Left ventricle myocardium inferior (tissue), 1 donor: ENCODE measurements around the gene BASP1. TPM values are rescaled to one million over a fixed set of nuclear protein-coding genes. Genes with fewer than 3 reads are reported as not detected.

ENCODE experiments used
- DNase-seq: peaks from one replicate; pipeline ENCODE4 v3.0.0-alpha.2; 2020
- H3K27ac ChIP-seq: fragments of 200-600 bp; replicated peaks from 2 replicates; pipeline ENCODE4 v1.8.0; 2021
- H3K27me3 ChIP-seq: fragments of 200-600 bp; 2 replicates; pipeline ENCODE4 v1.8.0; 2021; ENCODE audit warnings: low read depth
- H3K36me3 ChIP-seq: fragments of 200-600 bp; 2 replicates; pipeline ENCODE4 v1.8.0; 2021
- H3K4me1 ChIP-seq: fragments of 200-600 bp; 2 replicates; pipeline ENCODE4 v1.8.0; 2021
- H3K4me3 ChIP-seq: fragments of 200-600 bp; 2 replicates; pipeline ENCODE4 v1.8.0; 2021; ENCODE audit warnings: mild to moderate bottlenecking, moderate library complexity
- H3K9me3 ChIP-seq: fragments of 200-600 bp; replicated peaks from 2 replicates; pipeline ENCODE4 v1.8.0; 2021
- intact Hi-C: fragments of 100-400 bp; cut with micrococcal nuclease; formaldehyde crosslinking; loops from one replicate; pipeline ENCODE4 v1.11.0; 2022
- total RNA-seq: library from RNA; stranded (reverse); fragmentation: NEBNext Ultra II Directional; extraction: Animal tissue kit (Norgen Biotek cat#: 25700); gene quantifications from one replicate; pipeline ENCODE4 v1.2.1, GENCODE V29; 2021
- TF ChIP-seq, protein P1 (sequence below): fragments of 200-600 bp; IDR thresholded peaks from 2 replicates; pipeline ENCODE4 v1.8.0; 2021; ENCODE audit warnings: antibody characterized with exemption, mild to moderate bottlenecking, borderline replicate concordance
- donor health status: DM: no; HTN: yes; CAD: no; lungs with severe emphysema.

BASP1 gene
- total RNA-seq, 1 donor from 2014 or later, result 3.7 TPM

DNA sequence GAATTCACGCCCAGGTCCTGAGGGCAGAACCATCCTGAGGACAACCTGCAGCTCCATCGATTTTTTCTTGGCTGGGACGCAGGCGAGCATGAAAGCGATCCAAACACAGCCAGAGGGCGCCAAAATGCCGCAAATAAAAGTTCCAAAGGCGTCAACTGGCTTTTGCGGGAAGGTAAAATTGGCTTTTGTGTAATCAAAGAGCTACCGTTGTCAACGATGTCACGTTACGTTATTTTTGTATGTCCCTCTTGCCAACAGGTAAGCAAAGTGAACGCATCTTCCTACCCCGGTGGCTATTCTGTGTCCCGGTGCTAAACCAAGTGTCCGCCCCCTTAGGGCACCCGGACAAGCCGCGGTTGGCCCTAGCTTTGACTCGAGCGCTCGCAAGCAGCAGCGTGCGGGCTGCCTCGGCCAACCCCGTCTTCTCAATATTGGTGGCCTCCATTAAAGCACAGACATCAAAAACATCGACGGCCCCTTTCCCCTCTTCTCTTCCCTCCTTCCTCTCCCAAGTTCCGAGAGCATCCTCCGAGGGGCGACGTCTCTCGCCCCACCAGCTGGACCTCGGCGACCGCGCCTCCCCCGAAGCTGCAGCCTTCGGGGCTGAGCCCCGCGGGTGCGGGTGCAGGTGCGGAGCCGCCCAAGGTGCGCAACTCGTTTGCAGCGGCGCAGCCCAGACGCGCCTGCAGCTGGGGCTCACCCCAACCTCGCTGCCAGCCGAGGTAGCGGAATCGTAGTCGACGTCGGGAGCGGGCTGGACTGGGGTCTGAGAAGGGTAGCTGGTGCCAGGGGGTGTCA is 1.1 kb upstream of the BASP1 start:
- peak; percentile 59 for DNase-seq
- peaks cover 93% of the 10 kb centered on the region for H3K27me3 ChIP-seq
- H3K27ac ChIP-seq, result no peak overlapping the region
- intact Hi-C loops, result loop anchor here (5.0 kb wide), 1 partner anchor 1096 kb away; no protein-coding TSS in a partner anchor
- H3K9me3 ChIP-seq, result no peaks in the 10 kb centered on the region
- H3K4me1 ChIP-seq, result peaks cover 25% of the 10 kb centered on the region
- TF ChIP-seq, protein P1, sequence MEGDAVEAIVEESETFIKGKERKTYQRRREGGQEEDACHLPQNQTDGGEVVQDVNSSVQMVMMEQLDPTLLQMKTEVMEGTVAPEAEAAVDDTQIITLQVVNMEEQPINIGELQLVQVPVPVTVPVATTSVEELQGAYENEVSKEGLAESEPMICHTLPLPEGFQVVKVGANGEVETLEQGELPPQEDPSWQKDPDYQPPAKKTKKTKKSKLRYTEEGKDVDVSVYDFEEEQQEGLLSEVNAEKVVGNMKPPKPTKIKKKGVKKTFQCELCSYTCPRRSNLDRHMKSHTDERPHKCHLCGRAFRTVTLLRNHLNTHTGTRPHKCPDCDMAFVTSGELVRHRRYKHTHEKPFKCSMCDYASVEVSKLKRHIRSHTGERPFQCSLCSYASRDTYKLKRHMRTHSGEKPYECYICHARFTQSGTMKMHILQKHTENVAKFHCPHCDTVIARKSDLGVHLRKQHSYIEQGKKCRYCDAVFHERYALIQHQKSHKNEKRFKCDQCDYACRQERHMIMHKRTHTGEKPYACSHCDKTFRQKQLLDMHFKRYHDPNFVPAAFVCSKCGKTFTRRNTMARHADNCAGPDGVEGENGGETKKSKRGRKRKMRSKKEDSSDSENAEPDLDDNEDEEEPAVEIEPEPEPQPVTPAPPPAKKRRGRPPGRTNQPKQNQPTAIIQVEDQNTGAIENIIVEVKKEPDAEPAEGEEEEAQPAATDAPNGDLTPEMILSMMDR, result peak; percentile 79
- H3K36me3 ChIP-seq, result no peaks in the 10 kb centered on the region
- H3K4me3 ChIP-seq, result peak overlapping the region; percentile 66

DNA sequence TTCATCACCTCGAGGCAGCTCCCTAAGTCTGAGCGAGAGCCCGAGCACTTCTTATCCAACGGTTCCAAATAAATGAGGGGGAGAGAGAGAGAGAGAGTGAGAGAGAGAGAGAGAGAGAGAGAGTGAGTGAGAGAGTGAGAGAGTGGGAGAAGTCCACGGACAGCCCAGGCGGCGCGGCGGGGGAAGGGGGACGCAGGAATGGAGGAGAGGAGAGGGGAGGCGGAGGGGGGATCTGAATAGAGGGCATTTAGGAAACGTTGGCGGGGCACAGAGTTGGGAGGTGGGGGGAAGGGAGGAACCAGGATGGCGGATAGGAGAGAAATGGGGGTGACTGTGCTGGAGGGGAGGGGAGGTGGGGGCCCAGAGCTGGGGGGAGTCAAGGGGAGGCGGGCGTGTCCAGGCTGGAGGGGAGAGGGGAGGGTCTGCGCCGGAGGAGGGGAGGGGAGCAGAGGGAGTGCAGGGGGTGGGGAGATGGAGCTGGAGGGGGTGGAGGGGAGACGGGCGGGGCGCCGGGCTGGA is 398 bp upstream of the BASP1 start:
- TF ChIP-seq, protein P1, result no peak
- Histone ChIP-seq H3K4me3 (peak overlapping the region; percentile 66), H3K4me1 (peaks cover 25% of the 10 kb centered on the region), H3K9me3 (no peaks in the 10 kb centered on the region), H3K27ac (no peak overlapping the region), H3K36me3 (no peaks in the 10 kb centered on the region), H3K27me3 (peaks cover 93% of the 10 kb centered on the region)
- DNase-seq, result no peak
- intact Hi-C loops, result loop anchor here (5.0 kb wide), 1 partner anchor 1095 kb away; no protein-coding TSS in a partner anchor

DNA sequence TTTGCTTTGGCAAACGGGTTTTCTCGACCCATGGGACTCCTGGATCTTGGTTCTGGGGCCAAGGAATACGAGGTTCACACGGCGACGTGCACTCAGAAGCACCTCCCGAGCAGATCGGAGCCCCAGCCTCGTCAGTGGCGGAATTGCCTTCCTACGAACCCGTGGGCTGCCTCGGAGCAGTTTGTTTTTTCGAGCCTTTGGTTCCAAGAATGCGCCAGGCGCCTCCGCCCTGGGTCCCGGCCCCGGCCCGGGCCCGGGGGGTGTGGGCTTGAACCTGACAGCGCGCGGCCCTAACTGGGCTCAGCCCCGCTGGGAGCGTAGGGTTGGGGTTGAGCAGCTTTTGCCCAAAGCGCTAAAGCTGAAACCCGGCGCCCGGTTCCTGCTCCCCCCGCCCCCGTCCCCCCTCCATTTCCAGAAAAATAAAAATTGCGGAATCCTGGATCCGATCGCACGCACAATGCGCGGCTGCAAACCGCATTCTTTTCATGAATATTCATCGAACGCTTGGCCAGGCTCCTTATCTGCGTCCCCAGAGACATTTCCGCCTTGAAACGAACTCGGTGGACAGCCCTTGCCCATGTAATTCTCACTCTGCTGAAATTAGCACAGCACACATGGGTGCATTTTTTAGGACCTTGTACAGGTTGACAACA is 1.0 kb downstream of the BASP1 start:
- Histone ChIP-seq H3K27ac (peak overlapping the region; percentile 30), H3K36me3 (no peaks in the 10 kb centered on the region), H3K27me3 (peaks cover 96% of the 10 kb centered on the region), H3K4me3 (peak overlapping the region; percentile 66), H3K4me1 (peaks cover 25% of the 10 kb centered on the region), H3K9me3 (no peaks in the 10 kb centered on the region)
- intact Hi-C loops, result loop anchor here (5.0 kb wide), 1 partner anchor 1094 kb away; no protein-coding TSS in a partner anchor
- DNase-seq, result peak; percentile 23
- TF ChIP-seq, protein P1, result no peak

DNA sequence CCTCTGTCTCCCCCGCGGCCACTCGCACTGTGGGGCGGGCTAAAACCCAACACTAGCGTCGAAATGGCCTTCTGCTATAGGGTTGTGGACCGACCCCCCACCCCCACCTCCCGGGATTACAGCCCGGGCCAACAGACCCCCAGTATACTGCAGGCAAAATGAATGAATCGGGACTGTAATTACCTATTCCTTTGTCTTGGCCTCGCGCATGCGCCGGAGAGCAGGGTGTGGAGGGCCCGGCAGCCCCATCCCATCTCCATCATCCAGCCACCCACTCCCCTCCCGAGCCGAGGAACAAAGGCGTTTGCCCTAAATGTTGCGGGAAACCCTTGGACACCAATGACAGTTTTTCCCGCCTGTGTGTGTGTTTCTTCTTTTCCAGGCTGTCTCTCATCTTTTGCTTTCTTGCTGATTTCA is 1.6 kb downstream of the BASP1 start:
- Histone ChIP-seq H3K27ac (no peak overlapping the region), H3K4me1 (peaks cover 25% of the 10 kb centered on the region), H3K36me3 (no peaks in the 10 kb centered on the region), H3K9me3 (no peaks in the 10 kb centered on the region), H3K27me3 (peaks cover 96% of the 10 kb centered on the region), H3K4me3 (peak overlapping the region; percentile 66)
- no peak for DNase-seq
- TF ChIP-seq, protein P1, result no peak
- intact Hi-C loops, result loop anchor here (5.0 kb wide), 1 partner anchor 1093 kb away; no protein-coding TSS in a partner anchor

DNA sequence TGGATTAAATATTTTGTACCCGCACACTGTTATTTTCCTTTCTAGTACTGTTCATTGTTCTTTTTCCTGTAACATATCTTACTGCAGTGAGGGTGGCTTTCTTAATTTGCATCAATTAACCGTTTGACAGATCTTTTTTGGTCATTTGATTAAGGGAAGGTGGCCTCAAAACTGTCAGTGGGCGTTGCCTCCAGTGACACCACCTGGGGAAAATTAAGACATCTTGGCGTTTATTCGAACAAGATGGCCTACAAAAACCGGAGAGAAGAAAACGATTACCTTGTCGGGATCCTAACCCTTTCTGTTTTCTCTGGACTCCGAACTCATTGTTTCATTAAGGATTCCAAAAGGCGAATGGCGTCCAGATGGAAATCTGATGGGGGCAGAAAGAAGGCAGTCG is 2.0 kb downstream of the BASP1 start:
- H3K4me1 ChIP-seq, result peaks cover 25% of the 10 kb centered on the region
- no peak for DNase-seq
- peaks cover 100% of the 10 kb centered on the region for H3K27me3 ChIP-seq
- no peak overlapping the region for H3K4me3 ChIP-seq
- TF ChIP-seq, protein P1, result no peak
- intact Hi-C loops, result loop anchor here (5.0 kb wide), 1 partner anchor 1093 kb away; no protein-coding TSS in a partner anchor
- no peaks in the 10 kb centered on the region for H3K9me3 ChIP-seq
- H3K36me3 ChIP-seq, result no peaks in the 10 kb centered on the region
- H3K27ac ChIP-seq, result no peak overlapping the region
